HG03565 (cell line): ENCODE data around the gene EHMT2.
"Not testable (repeated sequence)": the region's sequence is repeated elsewhere in the genome, so short reads cannot be mapped to it uniquely, and the experiment has no call there.

Experiments
- ATAC-seq: cut with Tn5 transposase; IDR thresholded peaks from one replicate; pipeline ENCODE4 v1.9.1; 2021; ENCODE audit warnings: mild to moderate bottlenecking, moderate library complexity; ENCODE audit not compliant: unreplicated experiment

EHMT2 gene

DNA sequence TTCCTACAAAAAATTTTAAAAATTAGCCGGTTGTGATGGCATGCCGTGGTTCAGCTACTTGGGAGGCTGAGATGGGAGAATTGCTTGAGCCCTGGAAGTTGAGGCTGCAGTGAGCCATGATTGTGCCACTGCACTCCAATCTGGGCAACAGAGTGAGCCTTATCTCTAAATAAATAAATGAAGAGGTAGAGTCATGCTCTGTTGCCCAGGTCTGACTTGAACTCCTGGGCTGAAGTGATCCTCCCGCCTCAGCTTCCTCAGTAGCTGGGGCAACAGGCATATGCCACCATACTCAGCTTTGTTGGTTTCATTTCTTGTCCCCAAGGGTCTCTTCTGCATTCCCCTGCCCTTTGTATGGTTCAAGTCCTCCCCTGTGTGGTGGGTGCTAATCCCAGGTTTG lies 53.0 kb downstream of the EHMT2 start:
- no peak for ATAC-seq

DNA sequence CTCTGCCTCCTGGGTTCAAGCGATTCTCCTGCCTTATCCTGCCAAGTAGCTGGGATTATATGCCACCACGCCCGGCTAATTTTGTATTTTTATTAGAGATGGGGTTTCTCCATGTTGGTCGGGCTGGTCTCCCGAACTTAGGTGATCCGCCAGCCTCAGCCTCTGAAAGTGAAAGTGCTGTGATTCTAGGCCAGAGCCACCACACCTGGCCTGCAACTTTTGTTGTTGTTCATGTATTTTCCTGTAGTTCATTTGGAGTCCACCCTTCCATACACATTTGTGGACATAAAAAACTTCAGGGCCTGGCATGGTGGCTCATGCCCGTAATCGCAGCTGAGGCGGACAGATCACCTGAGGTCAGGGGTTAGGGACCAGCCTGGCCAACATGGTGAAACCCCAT lies 55.4 kb downstream of the EHMT2 start:
- ATAC-seq = no peak

DNA sequence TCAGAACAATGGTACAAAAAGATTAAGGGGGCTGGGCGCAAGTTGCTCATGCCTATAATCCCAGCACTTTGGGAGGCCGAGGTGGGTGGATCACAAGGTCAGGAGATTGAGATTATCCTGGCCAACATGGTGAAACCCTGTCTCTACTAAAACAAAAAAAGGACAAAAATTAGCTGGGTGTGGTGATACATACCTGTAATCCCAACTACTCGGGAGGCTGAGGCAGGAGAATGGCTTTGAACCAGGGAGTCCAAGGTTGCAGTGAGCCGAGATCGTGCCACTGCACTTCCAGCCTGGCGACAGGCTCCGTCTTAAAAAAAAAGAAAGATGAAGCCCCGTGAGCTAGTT lies 57.7 kb downstream of the EHMT2 start:
- ATAC-seq = not testable (repeated sequence)

DNA sequence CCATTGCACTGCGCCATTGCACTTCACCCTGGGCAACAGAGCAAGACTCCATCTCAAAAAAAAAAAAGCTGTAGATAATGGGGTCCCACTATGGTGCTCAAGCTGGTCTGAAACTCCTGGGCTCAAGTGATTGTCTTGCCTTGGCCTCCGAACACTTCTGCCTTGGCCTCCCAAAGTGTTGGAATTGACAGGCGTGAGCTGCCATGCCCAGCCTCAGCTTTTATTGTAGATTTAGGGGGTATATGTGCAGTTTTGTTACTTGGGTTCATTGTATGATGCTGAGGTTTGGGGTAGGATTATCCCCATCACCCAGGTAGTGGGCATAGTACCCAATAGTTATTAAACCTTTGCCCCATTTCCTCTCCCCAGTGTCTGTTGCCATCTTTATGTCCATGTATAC lies 58.5 kb downstream of the EHMT2 start:
- ATAC-seq = no peak

DNA sequence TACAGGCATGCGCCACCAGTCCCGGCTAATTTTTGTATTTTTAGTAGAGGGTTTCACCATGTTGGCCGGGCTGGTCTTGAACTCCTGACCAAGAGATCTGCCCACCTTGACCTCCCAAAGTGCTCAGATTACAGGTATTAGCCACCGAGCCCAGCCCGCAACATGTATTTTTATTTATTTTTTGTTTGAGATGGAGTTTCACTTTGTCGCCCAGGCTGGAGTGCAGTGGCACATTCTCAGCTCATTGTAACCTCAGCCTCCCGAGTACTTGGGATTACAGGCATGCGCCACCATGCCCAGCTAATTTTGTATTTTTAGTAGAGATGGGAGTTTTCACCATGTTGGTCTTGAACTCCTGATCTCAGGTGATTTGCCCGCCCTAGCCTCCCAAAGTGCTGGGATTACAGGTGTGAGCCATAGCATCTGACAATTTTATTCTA lies 59.4 kb downstream of the EHMT2 start:
- ATAC-seq = not testable (repeated sequence)

DNA sequence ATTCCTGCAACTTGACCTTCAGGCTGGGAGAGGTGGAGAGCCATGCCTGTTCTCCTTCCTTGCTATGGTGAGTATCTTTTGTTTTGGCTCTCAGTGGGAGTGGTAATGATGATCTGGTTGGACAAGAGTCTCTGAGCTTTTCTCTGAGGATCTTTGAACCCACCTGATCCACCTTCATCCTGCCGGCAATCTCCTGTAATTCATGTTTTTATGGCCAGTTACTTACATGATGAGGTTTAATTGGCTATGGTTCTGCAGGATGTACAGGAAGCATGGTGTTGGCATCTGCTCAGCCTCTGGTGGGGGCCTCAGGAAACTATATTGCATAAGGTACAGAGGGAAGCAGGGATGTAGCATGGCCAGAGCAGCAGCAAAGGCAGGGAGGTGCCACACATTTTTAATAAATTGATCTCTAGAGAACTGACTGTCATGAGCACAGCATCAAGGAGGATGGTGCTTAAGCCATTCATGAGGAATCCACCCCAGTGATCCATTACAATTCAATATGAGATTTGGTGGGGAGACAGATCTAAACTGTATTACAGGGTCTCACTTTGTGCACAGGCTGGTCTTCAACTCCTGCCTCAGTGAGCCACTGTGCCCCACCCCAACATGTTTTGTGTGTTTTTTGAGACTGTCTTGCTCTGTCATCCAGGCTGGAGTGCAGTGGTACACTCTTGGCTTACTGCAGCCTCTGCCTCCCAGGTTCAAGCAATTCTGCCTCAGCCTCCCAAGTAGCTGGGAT lies 60.0 kb downstream of the EHMT2 start:
- no peak for ATAC-seq

DNA sequence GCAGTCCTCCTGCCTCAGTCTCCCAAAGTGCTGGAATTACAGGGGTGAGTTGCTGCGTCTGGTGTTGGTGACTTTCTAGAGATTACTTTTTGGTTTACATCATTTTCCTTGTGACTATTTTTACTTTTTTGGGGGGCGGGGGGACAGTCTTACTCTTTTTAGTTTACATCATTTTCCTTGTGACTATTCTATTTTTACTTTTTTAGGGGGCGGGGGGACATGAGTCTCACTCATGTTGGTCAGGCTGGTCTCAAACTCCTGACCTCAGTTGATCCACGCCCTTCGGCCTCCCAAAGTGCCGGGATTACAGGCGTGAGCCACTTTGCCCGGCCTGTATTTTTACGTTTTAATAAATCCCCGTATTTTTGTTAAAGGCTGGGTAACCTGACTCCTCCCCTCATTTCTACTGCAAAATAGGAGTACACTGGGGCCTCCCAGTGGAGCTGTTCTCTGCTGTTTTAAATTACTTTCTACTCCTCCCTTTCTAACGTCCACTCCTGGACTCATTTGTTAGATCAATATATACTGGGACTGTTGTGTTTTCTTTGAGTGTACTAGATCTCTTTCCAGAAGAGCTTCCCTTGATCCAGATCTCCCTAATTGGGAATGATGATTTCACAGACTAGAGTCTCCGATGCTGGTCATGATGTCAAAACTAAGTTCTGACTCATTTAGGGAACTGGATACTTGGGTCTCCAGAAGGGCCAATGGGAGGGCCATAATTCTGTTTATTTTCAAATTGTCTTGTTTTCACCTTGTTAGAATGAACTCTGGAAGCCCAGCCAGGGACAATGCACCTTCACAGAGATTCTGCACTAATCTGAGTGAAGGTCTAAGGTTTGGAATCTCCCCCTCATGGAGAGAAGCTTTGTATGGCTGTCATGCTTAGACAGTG lies 60.8 kb downstream of the EHMT2 start:
- ATAC-seq = no peak

DNA sequence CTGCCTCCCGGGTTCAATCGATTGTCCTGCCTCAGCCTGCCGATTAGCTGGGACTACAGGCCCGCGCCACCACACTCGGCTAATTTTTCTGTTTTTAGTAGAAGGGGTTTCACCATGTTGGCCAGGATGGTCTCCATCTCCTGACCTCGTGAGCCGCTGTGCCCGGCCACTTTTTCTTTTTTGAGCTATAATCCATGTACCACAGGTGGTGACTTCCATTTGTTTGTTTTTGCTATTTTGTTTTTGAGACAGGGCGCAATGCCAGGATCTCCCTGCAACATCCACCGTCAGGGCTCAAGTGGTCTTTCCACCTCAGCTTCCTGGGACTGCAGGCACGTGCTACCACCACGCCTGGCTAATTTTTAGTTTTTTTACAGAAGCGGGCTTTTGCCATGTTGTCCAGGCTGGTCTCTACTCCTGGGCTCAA lies 61.4 kb downstream of the EHMT2 start:
- ATAC-seq = no peak

DNA sequence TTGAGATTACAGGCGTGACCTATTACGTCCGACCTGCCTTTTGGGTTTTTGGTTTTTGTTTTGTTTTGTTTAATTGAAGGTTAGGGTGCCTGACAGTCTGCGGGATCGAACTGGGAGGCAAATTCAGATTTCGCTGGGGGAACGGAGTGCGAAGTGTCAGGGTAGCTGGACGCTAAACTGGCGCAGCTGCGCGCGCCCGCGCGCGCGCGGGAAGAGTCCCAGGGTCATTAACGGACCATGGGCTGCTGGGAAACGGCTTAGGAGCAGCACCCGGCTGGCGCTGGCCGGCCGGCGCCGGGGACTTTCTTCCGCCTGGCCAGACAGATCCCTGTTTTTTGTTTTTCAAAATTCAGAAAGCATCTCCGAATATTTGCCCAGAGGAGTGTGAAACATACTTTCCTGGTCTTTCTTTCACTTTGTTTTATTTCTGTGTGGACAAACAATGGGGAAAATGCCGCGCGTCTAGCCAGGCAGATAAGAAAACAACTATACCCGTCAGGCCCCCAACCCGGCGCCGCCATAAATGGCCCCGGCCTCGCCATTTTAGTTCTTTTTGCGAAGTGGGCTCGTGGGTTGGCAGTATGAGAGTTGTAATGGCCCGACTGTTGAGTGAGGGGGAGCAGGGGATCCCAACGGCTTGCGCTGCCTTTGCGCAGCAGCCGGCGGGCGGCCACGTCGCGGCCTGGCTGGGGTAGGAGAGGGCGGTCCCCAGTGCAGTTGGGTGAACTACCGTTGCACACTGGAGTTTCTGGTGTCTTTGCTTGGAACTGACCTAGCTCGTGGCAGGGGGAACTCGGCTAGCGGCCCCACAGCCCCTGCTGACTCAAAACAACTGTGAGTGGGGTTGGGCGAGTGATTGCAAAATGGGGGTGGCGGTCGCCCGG lies 62.9 kb downstream of the EHMT2 start:
- no peak for ATAC-seq

DNA sequence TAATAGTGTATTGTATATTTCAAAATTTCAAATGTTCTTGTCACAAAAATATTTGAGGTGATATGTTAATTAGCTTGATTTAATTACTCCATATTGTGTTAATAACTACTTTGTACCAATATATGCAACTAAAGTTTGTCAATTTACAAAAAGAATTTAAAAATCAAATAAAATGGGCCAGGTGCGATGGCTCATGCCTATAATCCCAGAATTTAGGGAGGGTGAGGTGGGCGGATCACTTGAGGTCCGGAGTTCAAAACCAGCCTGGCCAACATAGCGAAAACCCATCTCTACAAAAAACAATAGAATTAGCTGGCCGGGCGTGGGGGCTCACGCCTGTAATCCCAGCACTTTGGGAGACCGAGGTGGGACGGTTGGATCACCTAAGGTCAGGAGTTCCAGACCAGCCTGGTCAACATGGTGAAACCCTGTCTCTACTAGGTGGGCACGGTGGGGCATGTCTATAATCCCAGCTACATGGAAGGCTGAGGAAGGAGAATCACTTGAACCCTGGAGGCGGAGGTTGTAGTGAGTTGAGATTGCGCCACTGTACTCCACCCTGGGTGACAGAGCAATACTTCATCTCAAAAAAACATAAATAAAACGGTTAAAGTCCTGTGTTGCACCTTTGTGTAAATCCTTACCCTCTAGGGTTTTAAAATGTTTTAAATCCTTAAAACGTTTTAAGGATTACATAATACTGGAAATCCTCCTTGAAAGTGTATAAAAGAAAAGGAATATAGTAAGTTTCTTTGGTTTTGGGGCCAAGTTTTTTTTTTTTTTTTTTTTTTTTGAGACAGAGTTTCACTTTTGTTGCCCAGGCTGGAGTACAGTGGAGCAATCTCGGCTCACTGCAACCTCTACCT lies 65.9 kb downstream of the EHMT2 start:
- ATAC-seq = no peak

DNA sequence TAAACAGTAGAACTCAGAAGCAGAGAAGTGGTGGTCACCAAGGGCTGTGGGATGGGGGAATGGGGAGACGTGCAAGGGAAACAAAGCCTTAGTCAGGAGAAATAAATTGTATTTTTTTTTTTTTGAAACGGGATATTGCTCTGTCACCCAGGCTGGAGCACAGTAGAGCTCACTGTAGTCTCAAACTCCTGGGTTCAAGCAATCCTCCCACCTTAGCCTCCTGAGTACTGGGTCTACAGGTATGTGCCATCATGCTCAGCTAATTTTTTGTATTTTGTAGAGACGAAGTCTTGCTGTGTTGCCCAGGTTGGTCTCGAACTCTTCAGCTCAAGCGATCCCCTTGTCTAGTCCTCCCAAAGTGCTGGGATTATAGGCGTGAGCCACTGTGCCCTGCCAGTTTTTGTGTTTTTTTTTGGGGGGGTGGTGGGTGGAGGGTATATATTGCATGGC lies 66.6 kb downstream of the EHMT2 start:
- no peak for ATAC-seq
